A549 (cell line): ENCODE results near the gene MARS1. TPM values are rescaled to one million over a fixed set of nuclear protein-coding genes. Genes with fewer than 3 reads are reported as not detected.
"Not testable (repeated sequence)": the region's sequence is repeated elsewhere in the genome, so short reads cannot be mapped to it uniquely, and the experiment has no call there.

Source experiments
- ATAC-seq, 2 experiments: fragments of 200-7000 bp in 1 of 2; fragments of >200 bp in 1 of 2; cut with Nextera tagmentation in 1 of 2; cut with Tn5 transposase in 1 of 2; 3 replicates each; pipeline versions ENCODE4 v1.8.0 to v1.9.1; 2018 to 2020; ENCODE audit warnings: mild to moderate bottlenecking in 1 of 2, moderate library complexity in 1 of 2
- CTCF ChIA-PET: fragments of 300-600 bp; sonication (Branson Sonifier 250); formaldehyde crosslinking; extraction: SDS; loops from one replicate; lab custom pipeline; 2021; ENCODE audit warnings: antibody characterized with exemption, inconsistent platforms; lab: Yijun Ruan, JAX
- POLR2A ChIA-PET: fragments of 350-600 bp; formaldehyde crosslinking; extraction: SDS; loops from one replicate; lab custom pipeline; 2021; ENCODE audit warnings: antibody characterized with exemption, inconsistent platforms; lab: Yijun Ruan, JAX
- DNase-seq, 2 experiments: peaks; one replicate each; pipeline versions ENCODE4 v3.0.0 to v3.0.0-alpha.2; 2011 to 2016; ENCODE audit warnings: low read depth in 1 of 2, low spot score in 1 of 2
- FAIRE-seq: peaks from 2 replicates; lab custom pipeline; 2011; peaks lifted over from hg19 to GRCh38; lab: Jason Lieb, UNC
- H3K27ac ChIP-seq, 2 experiments: fragments of >200 bp; sonication (Bioruptor Twin); formaldehyde crosslinking; 3 replicates each; pipeline ENCODE4 v1.5.1; 2016 to 2017
- H3K4me1 ChIP-seq: fragments of >200 bp; sonication (Bioruptor Twin); formaldehyde crosslinking; 3 replicates; pipeline ENCODE4 v1.6.1; 2016
- H3K4me2 ChIP-seq: fragments of >200 bp; sonication (Bioruptor Twin); formaldehyde crosslinking; 3 replicates; pipeline ENCODE4 v1.6.1; 2016
- H3K4me3 ChIP-seq: fragments of >200 bp; sonication (Bioruptor Twin); formaldehyde crosslinking; 3 replicates; pipeline ENCODE4 v1.5.1; 2016
- H3K9me3 ChIP-seq: fragments of >200 bp; sonication (Bioruptor Twin); formaldehyde crosslinking; 3 replicates; pipeline ENCODE4 v1.6.1; 2016
- ATOH8 ChIP-seq: fragments of 250-450 bp; sonication (Bioruptor Pico); IDR thresholded peaks from 2 replicates; pipeline ENCODE4 v1.5.0; 2020; ENCODE audit warnings: low read depth, mild to moderate bottlenecking, moderate library complexity
- BCL3 ChIP-seq: fragments of >200 bp; sonication (Bioruptor Twin); formaldehyde crosslinking; IDR thresholded peaks from 3 replicates; pipeline ENCODE4 v1.6.1; 2016
- E2F6 ChIP-seq: IDR thresholded peaks from 2 replicates; pipeline ENCODE4 v1.6.1; 2012; ENCODE audit warnings: low read depth, borderline replicate concordance
- FOXS1 ChIP-seq: fragments of 250-450 bp; sonication (Bioruptor Pico); IDR thresholded peaks from 2 replicates; pipeline ENCODE4 v1.5.0; 2020; ENCODE audit warnings: mild to moderate bottlenecking, moderate library complexity
- HEYL ChIP-seq: fragments of 250-450 bp; sonication (Bioruptor Pico); IDR thresholded peaks from 2 replicates; pipeline ENCODE4 v1.8.0; 2021; ENCODE audit warnings: mild to moderate bottlenecking, moderate library complexity
- HOXA7 ChIP-seq: fragments of 250-450 bp; sonication (Bioruptor Pico); IDR thresholded peaks from 2 replicates; pipeline ENCODE4 v1.5.0; 2020; ENCODE audit warnings: mild to moderate bottlenecking, moderate library complexity
- JUNB ChIP-seq: fragments of >200 bp; sonication (Bioruptor Twin); formaldehyde crosslinking; IDR thresholded peaks from 2 replicates; pipeline ENCODE4 v1.6.1; 2016
- MYC ChIP-seq: IDR thresholded peaks from 2 replicates; pipeline ENCODE4 v1.6.1; 2012; ENCODE audit warnings: mild to moderate bottlenecking, inconsistent platforms, low read length, improper control_type of control experiment, borderline replicate concordance
- NPAS2 ChIP-seq: fragments of 250-450 bp; sonication (Bioruptor Pico); IDR thresholded peaks from 2 replicates; pipeline ENCODE4 v1.8.0; 2022; ENCODE audit warnings: mild to moderate bottlenecking, moderate library complexity, borderline replicate concordance
- NR3C1 ChIP-seq: fragments of >200 bp; sonication (Bioruptor Twin); formaldehyde crosslinking; IDR thresholded peaks from 3 replicates; pipeline ENCODE4 v1.6.1; 2017
- RCOR1 ChIP-seq: fragments of 150-350 bp; IDR thresholded peaks from 2 replicates; pipeline ENCODE4 v1.6.1; 2014; ENCODE audit warnings: antibody characterized with exemption, low read length, low read depth
- SREBF2 ChIP-seq: fragments of 450-650 bp; IDR thresholded peaks from 2 replicates; pipeline ENCODE4 v1.6.1; 2014; ENCODE audit warnings: mild to moderate bottlenecking, moderate library complexity
- ZC3H11A ChIP-seq: fragments of 450-650 bp; IDR thresholded peaks from 2 replicates; pipeline ENCODE4 v1.6.1; 2014; ENCODE audit warnings: antibody characterized with exemption, mild to moderate bottlenecking
- ZSCAN20 ChIP-seq: fragments of 250-450 bp; sonication (Bioruptor Pico); IDR thresholded peaks from 2 replicates; pipeline ENCODE4 v1.8.0; 2022; ENCODE audit warnings: mild to moderate bottlenecking, moderate library complexity
- WGBS: methylation state at CpG from one replicate; pipeline ENCODE4 v1.1.6; 2017; ENCODE audit errors: missing lambda C conversion rate; 5-methylcytosine and 5-hydroxymethylcytosine counted together
- polyA plus RNA-seq, 4 experiments: library from polyadenylated mRNA; depleted of rRNA in 3 of 4; stranded (reverse); fragments of >200 nt; fragmentation: RNase III in 1 of 4; extraction: RNeasy Plus Mini Kit Qiagen cat#74134 plus additional on column Dnase treatment in 1 of 4; gene quantifications; 2 replicates in 3 of 4; 3 replicates in 1 of 4; pipeline ENCODE4 v1.2.3, GENCODE V29; 2011 to 2017
- TF ChIP-seq, protein P1 (sequence below): fragments of 250-450 bp; sonication (Bioruptor Pico); IDR thresholded peaks from 2 replicates; pipeline ENCODE4 v1.5.0; 2021; ENCODE audit warnings: mild to moderate bottlenecking, moderate library complexity, borderline replicate concordance

MARS1 gene
- polyA plus RNA-seq, 2 of the 4 experiments (the other 2 are of a cell fraction) = 227 to 372 TPM

DNA sequence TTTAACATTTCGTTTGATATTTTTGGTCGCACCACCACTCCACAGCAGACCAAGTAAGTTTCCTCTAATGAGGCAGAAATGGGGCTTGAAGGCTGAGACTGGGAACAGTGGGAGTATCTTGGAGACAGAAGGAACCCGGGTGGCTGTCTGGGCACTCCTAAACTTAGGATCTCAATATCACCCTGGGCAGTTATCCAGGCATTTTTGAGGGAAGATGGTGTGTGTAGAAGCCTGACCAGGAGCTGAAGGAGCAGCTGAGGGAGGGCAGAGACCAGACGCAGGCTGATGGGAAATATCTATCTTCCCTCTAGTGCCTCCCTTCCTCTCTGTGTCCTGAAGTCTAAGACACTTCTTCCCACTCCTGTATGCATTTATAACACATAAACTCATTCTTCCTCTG, 10.7 kb downstream of the MARS1 start (continued):
- TF ChIP-seq JUNB = no peak
- no peak for TF ChIP-seq SREBF2
- TF ChIP-seq RCOR1 = no peak
- no peak for TF ChIP-seq MYC
- no peak for TF ChIP-seq NPAS2 (CRISPR knock-in tag)
- TF ChIP-seq ZC3H11A = no peak
- no peak for TF ChIP-seq HEYL

DNA sequence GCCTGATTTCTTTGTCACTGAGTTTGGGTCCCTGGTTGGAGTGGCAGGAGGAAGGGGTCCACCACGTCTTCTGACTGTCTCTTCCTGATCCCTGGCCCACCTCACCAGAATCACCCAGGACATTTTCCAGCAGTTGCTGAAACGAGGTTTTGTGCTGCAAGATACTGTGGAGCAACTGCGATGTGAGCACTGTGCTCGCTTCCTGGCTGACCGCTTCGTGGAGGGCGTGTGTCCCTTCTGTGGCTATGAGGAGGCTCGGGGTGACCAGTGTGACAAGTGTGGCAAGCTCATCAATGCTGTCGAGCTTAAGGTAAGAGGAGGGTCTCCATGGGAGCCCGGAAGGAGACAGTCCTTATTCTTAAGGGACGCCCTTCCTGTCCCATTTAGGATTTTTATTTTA, 12.3 kb downstream of the MARS1 start:
- no peak for DNase-seq
- no peak overlapping the region for H3K4me3 ChIP-seq
- POLR2A ChIA-PET = interaction anchor here (0.9 kb wide), 1 partner anchor 15 kb away, joined by 3 read pairs; no protein-coding TSS in a partner anchor
- FAIRE-seq = no peak
- WGBS = 95% methylated on average over 11 of the region's 11 CpGs
- CTCF ChIA-PET = interaction anchor here (1.0 to 1.4 kb wide), 3 partner anchors 11 to 37 kb away, joined by 3 to 5 read pairs (median 3); no protein-coding TSS in a partner anchor
- no peak for TF ChIP-seq E2F6
- no peak for TF ChIP-seq HOXA7 (CRISPR knock-in tag)
- TF ChIP-seq FOXS1 (CRISPR knock-in tag) = no peak
- no peak for TF ChIP-seq NR3C1
- no peak for TF ChIP-seq MYC
- TF ChIP-seq ATOH8 = no peak
- TF ChIP-seq, protein P1, sequence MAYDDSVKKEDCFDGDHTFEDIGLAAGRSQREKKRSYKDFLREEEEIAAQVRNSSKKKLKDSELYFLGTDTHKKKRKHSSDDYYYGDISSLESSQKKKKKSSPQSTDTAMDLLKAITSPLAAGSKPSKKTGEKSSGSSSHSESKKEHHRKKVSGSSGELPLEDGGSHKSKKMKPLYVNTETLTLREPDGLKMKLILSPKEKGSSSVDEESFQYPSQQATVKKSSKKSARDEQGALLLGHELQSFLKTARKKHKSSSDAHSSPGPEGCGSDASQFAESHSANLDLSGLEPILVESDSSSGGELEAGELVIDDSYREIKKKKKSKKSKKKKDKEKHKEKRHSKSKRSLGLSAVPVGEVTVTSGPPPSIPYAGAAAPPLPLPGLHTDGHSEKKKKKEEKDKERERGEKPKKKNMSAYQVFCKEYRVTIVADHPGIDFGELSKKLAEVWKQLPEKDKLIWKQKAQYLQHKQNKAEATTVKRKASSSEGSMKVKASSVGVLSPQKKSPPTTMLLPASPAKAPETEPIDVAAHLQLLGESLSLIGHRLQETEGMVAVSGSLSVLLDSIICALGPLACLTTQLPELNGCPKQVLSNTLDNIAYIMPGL = no peak
- no peak for TF ChIP-seq BCL3
- TF ChIP-seq ZSCAN20 = no peak
- TF ChIP-seq SREBF2 = no peak
- H3K4me1 ChIP-seq = no peaks in the 10 kb centered on the region
- no peak for ATAC-seq
- H3K4me2 ChIP-seq = no peak overlapping the region
- H3K27ac ChIP-seq = no peak overlapping the region
- H3K9me3 ChIP-seq = no peaks in the 10 kb centered on the region

DNA sequence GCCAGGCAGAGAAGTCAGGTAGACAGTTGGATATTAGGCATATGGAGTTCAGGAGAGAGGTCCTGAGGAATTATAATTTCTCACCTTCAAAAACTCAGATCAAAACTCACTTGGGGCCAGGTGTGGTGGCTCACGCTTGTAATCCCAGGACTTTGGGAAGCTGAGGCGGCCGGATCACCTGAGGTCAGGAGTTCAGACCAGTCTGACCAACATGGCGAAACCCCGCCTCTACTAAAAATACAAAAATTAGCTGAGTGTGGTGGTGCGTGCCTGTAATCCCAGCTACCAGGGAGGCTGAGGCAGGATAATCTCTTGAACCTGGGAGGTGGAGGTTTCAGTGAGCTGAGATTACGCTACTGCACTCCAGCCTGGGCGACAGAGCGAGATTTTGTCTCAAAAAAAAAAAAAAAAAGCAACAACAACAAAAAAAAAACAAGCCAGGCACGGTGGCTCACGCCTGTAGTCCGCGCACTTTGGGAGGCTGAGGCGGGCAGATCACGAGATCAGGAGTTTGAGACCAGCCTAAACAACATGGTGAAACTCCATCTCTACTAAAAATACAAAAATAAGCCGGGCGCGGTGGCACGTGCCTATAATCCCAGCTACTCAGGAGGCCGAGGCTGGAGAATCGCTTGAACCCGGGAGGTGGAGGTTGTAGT, 14.6 kb downstream of the MARS1 start:
- 96% methylated on average over 22 of the region's 22 CpGs for WGBS
- H3K4me3 ChIP-seq, DNase-seq, H3K4me1 ChIP-seq, ATAC-seq, FAIRE-seq, H3K4me2 ChIP-seq, H3K27ac ChIP-seq, H3K9me3 ChIP-seq: not testable (repeated sequence)
- CTCF ChIA-PET = interaction anchor here (1.3 to 2.4 kb wide), 3 partner anchors 9 to 44 kb away, joined by 4 to 15 read pairs (median 11); no protein-coding TSS in a partner anchor
- POLR2A ChIA-PET = interaction anchor here (0.7 kb wide), 2 partner anchors 9 to 128 kb away, joined by 5 to 13 read pairs; no protein-coding TSS in a partner anchor

GRCh38 chr12:57506541-57506940, 18.7 kb downstream of the MARS1 start:
- H3K4me1 ChIP-seq, H3K4me2 ChIP-seq, H3K4me3 ChIP-seq, FAIRE-seq, CTCF ChIA-PET, H3K27ac ChIP-seq, DNase-seq, ATAC-seq, H3K9me3 ChIP-seq: not testable (repeated sequence)
- POLR2A ChIA-PET = interaction anchor here (0.7 kb wide), 1 partner anchor 437 kb away, joined by 3 read pairs; no protein-coding TSS in a partner anchor
- WGBS = 98% methylated on average over 4 of the region's 4 CpGs

- ATAC-seq, H3K9me3 ChIP-seq, CTCF ChIA-PET, DNase-seq, H3K4me2 ChIP-seq, H3K27ac ChIP-seq, H3K4me3 ChIP-seq, POLR2A ChIA-PET, FAIRE-seq, H3K4me1 ChIP-seq: not testable (repeated sequence)
- WGBS = 88% methylated on average over 14 of the region's 28 CpGs
These were observed 19.9 kb downstream of the MARS1 start for GRCh38 chr12:57507796-57508195.
